K562 (cell line): ENCODE measurements around the gene CLDN15. TPM values are rescaled to one million over a fixed set of nuclear protein-coding genes. Genes with fewer than 3 reads are reported as not detected.

Experiments
- HBP1 ChIP-seq: fragments of 450-650 bp; formaldehyde crosslinking; IDR thresholded peaks from 2 replicates; pipeline ENCODE4 v1.4.0; 2022; ENCODE audit warnings: missing genetic modification characterization
- PBX2 ChIP-seq, 2 experiments: IDR thresholded peaks in 1 of 2; conservative IDR thresholded peaks in 1 of 2; 2 replicates each; pipeline ENCODE4 v1.6.1; 2016; ENCODE audit warnings: low read depth in 2 of 2, mild to moderate bottlenecking in 1 of 2, missing compliant biosample characterization in 1 of 2, missing genetic modification characterization in 1 of 2, moderate library complexity in 1 of 2
- PHF8 ChIP-seq: fragments of 200-600 bp; sonication (generic); IDR thresholded peaks from 2 replicates; pipeline ENCODE4 v1.6.1; 2012; ENCODE audit warnings: mixed run types, mild to moderate bottlenecking, inconsistent platforms, low read length, moderate library complexity, borderline replicate concordance
- RBM14 ChIP-seq: fragments of 200-400 bp; formaldehyde crosslinking; IDR thresholded peaks from 2 replicates; pipeline ENCODE4 v1.6.1; 2018; ENCODE audit warnings: low read depth, mild to moderate bottlenecking, low read length, moderate library complexity, borderline replicate concordance; ENCODE audit not compliant: insufficient read depth
- SMARCA5 ChIP-seq: fragments of 450-650 bp; IDR thresholded peaks from 2 replicates; pipeline ENCODE4 v1.6.1; 2016
- polyA plus RNA-seq, 8 experiments: library from polyadenylated mRNA; depleted of rRNA in 4 of 8; stranded (reverse) in 5 of 8; unstranded in 3 of 8; fragments of >200 nt; fragmentation: Nextera tagmentation in 2 of 8; fragmentation: Illumina TruSeq in 1 of 8; extraction: Ambion mirVana in 2 of 8; extraction: Trizol in 1 of 8; gene quantifications; 2 replicates each; pipeline versions ENCODE4 v1.2.1 to v1.2.3, GENCODE V29; 2011 to 2014; ENCODE audit warnings: inconsistent platforms in 1 of 8, missing spikeins in 1 of 8
- total RNA-seq, 7 experiments: library from RNA; depleted of rRNA in 6 of 7; stranded (reverse); fragments of >200 nt in 6 of 7; fragmentation: Illumina TruSeq in 2 of 7; extraction: Trizol in 2 of 7; gene quantifications; 2 replicates each; pipeline versions ENCODE4 v1.2.1 to v1.2.3, GENCODE V29; 2011 to 2021; ENCODE audit warnings: low replicate concordance in 1 of 7
- TF ChIP-seq, protein P1 (sequence below), 2 experiments: fragments of 450-650 bp; formaldehyde crosslinking in 1 of 2; IDR thresholded peaks; 2 replicates each; pipeline versions ENCODE4 v1.4.0 to v1.6.1; 2014 to 2020; ENCODE audit warnings: mild to moderate bottlenecking in 2 of 2, borderline replicate concordance in 1 of 2, low read depth in 1 of 2

Gene CLDN15
- total and polyA plus RNA-seq, 9 of the 15 experiments (the other 6 are each of a cell fraction or from before 2014, with no cell fraction given): 0.32 to 14.5 (median 7.4) TPM

- TF ChIP-seq PBX2 (CRISPR knock-in tag; IDR thresholded peaks at IDR 0.05; ENCODE audit: low read depth) (no peak), PBX2 (tag; conservative IDR thresholded peaks at IDR 0.05; ENCODE audit: low read depth) (no peak), SMARCA5 (no peak), PHF8 (peak; percentile 44; the same call in 1 of the 2 replicates), HBP1 (CRISPR knock-in tag) (no peak), RBM14 (no peak)
- TF ChIP-seq, protein P1, sequence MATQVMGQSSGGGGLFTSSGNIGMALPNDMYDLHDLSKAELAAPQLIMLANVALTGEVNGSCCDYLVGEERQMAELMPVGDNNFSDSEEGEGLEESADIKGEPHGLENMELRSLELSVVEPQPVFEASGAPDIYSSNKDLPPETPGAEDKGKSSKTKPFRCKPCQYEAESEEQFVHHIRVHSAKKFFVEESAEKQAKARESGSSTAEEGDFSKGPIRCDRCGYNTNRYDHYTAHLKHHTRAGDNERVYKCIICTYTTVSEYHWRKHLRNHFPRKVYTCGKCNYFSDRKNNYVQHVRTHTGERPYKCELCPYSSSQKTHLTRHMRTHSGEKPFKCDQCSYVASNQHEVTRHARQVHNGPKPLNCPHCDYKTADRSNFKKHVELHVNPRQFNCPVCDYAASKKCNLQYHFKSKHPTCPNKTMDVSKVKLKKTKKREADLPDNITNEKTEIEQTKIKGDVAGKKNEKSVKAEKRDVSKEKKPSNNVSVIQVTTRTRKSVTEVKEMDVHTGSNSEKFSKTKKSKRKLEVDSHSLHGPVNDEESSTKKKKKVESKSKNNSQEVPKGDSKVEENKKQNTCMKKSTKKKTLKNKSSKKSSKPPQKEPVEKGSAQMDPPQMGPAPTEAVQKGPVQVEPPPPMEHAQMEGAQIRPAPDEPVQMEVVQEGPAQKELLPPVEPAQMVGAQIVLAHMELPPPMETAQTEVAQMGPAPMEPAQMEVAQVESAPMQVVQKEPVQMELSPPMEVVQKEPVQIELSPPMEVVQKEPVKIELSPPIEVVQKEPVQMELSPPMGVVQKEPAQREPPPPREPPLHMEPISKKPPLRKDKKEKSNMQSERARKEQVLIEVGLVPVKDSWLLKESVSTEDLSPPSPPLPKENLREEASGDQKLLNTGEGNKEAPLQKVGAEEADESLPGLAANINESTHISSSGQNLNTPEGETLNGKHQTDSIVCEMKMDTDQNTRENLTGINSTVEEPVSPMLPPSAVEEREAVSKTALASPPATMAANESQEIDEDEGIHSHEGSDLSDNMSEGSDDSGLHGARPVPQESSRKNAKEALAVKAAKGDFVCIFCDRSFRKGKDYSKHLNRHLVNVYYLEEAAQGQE (IDR thresholded peaks at IDR 0.05; ENCODE audit: borderline replicate concordance): no peak
- TF ChIP-seq, protein P1 (CRISPR knock-in tag; IDR thresholded peaks at IDR 0.05; ENCODE audit: low read depth): no peak
Observed at GRCh38 chr7:101218236-101219125, 19.1 kb downstream of the CLDN15 start (continued).
